Measurements from ENCODE around the gene CD14.
"Not testable (repeated sequence)": the region's sequence is repeated elsewhere in the genome, so short reads cannot be mapped to it uniquely, and the experiment has no call there.

The CD14 gene

DNA sequence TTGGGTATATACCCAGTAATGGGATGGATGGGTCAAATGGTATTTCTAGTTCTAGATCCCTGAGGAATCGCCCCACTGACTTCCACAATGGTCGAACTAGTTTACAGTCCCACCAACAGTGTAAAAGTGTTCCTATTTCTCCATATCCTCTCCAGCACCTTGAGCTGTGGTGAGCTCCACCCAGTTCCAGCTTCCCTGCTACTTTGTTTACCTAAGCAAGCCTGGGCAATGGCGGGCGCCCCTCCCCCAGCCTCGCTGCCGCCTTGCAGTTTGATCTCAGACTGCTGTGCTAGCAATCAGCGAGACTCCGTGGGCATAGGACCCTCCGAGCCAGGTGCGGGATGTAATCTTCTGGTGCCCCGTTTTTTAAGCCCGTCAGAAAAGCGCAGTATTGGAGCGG, 39.9 kb downstream of the CD14 start:
- not testable (repeated sequence) for DNase-seq

DNA sequence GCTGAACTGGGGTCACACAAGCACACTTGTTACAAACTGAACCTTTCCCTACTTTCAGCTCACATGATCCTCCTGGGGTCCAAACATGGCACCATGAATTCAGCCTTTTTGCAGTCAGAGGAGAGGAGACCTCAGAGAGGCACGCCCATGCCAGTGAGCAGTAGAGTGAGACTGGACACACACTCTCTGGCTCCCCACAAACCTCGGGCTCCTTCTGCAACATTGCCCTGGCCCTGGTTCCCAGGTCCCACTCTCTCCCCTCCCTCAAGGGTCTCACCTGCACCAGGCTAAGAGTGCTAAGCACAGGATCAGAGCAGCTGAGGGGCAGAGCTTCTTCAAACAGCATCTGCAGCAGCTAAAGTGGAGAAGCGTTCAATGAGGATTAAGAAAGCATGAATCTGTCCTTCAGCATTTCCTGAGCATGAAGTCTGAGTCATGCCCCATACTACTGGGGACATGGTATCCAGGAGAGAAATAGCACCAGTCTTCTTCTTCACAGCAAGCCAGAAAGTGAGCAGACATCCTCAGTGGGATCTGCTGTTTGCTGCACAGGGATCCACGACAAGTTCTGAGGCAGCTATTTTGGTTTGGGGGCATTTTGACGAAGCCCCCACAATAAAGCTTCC, 41.1 kb downstream of the CD14 start:
- DNase-seq: peak; percentile 7

DNA sequence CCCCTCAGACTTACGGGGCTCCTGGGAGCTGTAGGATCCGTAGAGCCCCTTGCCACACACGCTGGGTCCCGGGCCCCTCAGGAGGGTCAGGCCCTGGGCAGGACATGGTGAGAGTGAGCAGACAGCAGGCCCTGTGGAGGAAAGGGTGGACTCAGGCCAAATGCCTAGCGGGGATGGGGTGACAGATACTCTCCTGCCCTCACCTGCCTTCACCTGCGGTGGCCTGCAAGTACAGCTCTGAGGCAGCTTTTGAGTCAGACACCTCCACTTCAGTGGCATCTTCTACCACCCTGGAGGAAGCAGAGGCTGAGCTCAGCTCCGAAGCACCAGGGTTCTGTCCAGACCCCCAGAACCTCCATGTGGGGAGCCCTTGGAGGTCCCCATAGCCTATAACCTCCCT, 42.1 kb downstream of the CD14 start:
- no peak for DNase-seq

DNA sequence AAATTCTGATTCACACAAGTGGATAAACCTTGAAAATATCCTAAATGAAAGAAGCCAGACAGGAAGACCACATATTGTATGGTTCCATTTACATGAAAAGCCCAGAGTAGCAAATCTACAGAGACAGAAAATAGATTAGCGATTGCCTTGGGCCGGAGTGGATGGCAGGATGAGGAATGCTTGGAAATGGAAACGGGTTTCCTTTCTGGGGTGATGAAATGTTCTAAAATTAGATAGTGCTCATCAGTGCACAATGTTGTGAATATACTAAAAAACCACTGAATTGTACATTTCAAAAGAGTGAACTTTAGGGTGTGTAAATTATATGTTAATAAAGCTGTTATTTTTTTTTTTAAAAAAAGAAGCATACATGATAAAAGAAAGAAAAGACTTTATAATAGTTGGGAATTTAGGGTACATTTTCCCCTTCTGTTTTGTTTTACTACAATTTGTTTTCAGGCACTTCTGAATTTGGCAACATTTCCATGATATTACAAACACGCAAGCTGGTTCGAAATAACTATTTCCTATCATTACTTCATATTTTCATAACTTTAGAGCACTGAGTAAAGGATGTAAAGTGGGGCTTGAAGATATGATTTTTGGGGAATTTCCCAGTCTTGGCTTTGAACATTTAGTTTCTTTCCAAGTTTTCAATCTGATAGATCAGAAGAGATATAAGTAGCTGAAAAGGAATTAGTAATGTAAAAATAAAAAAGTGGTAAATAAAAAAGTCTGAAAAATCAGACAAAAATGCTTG, 44.5 kb downstream of the CD14 start:
- no peak for DNase-seq

DNA sequence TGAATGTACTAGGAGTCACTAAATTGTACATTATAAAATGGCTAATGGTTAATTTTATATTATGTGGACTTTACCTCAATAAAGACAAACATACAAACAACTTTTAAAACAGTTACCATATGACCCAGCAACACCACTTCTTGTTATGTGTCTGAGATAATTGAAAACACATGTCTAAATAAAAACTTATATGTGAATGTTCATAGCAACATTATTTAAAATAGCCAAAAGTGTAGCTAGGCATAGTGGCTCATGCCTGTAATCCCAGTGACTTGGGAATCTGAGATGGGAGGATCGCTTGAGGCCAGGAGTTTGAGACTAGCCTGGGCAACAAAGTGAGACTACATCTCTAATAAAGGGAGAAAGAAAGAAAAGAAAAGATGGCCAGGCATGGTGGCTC, 45.5 kb downstream of the CD14 start:
- DNase-seq: no peak

Measured in NCI-H226 (cell line).